Lower lobe of right lung (tissue), 2 donors: ENCODE measurements around the gene MTX1. TPM values are rescaled to one million over a fixed set of nuclear protein-coding genes. Genes with fewer than 3 reads are reported as not detected.
"Not testable (repeated sequence)": the region's sequence is repeated elsewhere in the genome, so short reads cannot be mapped to it uniquely, and the experiment has no call there.

ENCODE experiments used
- ATAC-seq, 2 donors: fragments of 200-7000 bp; cut with Tn5 transposase; one replicate each; pipeline ENCODE4 v1.9.1; 2020 to 2022; ENCODE audit warnings: mild to moderate bottlenecking in 2 of 2, moderate library complexity in 2 of 2
- DNase-seq: peaks from one replicate; pipeline ENCODE4 v3.0.0-alpha.2; 2020
- H3K27ac ChIP-seq: fragments of 200-600 bp; one replicate; pipeline ENCODE4 v1.8.0; 2022
- H3K27me3 ChIP-seq: fragments of 200-600 bp; one replicate; pipeline ENCODE4 v1.8.0; 2022; ENCODE audit warnings: low read depth
- H3K36me3 ChIP-seq: fragments of 200-600 bp; one replicate; pipeline ENCODE4 v1.8.0; 2022; ENCODE audit warnings: mild to moderate bottlenecking
- H3K4me1 ChIP-seq: fragments of 200-600 bp; one replicate; pipeline ENCODE4 v1.8.0; 2022
- H3K4me3 ChIP-seq: fragments of 200-600 bp; one replicate; pipeline ENCODE4 v1.8.0; 2022; ENCODE audit warnings: mild to moderate bottlenecking
- H3K9me3 ChIP-seq: fragments of 200-600 bp; one replicate; pipeline ENCODE4 v1.8.0; 2022
- CTCF ChIP-seq: fragments of 200-600 bp; IDR thresholded peaks from one replicate; pipeline ENCODE4 v1.8.0; 2022; ENCODE audit warnings: antibody characterized with exemption, mild to moderate bottlenecking
- intact Hi-C: fragments of 100-400 bp; cut with DNase I; formaldehyde crosslinking; loops from one replicate; pipeline ENCODE4 v1.11.0; 2022
- total RNA-seq: library from RNA; stranded (reverse); fragmentation: NEBNext Ultra II Directional; extraction: Animal tissue kit (Norgen Biotek cat#: 25700); gene quantifications from one replicate; pipeline ENCODE4 v1.2.1, GENCODE V29; 2021
- donor health status: DM: no; HTN: yes; CAD: no; lungs with severe emphysema.

MTX1 gene
- total RNA-seq, 1 donor from 2014 or later: 27.9 TPM

DNA sequence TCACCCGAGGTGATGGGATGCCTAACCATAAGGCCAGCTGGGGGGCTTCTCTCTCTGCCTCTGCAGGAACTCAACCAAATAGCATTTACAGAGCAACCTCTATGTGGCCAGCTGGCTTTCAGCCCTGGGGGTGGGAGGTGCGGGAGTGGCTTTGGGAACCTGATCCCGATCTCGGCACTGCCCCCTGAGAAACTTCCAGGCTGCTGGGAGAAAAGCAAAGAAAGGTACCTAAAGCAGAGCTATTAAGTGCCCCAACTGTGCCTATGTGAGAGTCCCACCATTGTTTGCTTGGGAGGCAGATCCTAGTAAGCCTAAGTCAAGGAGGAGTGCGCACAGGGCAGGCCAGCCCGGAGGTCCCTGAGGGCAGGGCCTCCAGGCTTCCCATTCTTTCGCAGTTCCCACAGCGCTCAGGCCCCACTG lies 42.4 kb upstream of the MTX1 start:
- peak overlapping the region; percentile 21 for H3K4me3 ChIP-seq
- intact Hi-C loops: loop anchor here (5.0 kb wide), 1 partner anchor 74 kb away; no protein-coding TSS in a partner anchor

GRCh38 chr1:155166471-155167165 lies 41.9 kb upstream of the MTX1 start:
- H3K9me3 ChIP-seq: no peaks in the 10 kb centered on the region
- DNase-seq (no peak), ATAC-seq (peak; percentile 22 to 58)
- no peak for TF ChIP-seq CTCF
- H3K27me3 ChIP-seq: no peaks in the 10 kb centered on the region
- intact Hi-C loops: loop anchor here (5.0 kb wide), 1 partner anchor 74 kb away; no protein-coding TSS in a partner anchor
- peak overlapping the region; percentile 76 for H3K27ac ChIP-seq
- peaks cover 23% of the 10 kb centered on the region for H3K36me3 ChIP-seq
- H3K4me3 ChIP-seq: peak overlapping the region; percentile 21
- peaks cover 25% of the 10 kb centered on the region for H3K4me1 ChIP-seq

More for the DNA sequence above, 42.4 kb upstream of the MTX1 start:
- no peaks in the 10 kb centered on the region for H3K27me3 ChIP-seq
- ATAC-seq (no peak), DNase-seq (no peak)
- H3K4me1 ChIP-seq: peaks cover 25% of the 10 kb centered on the region
- TF ChIP-seq CTCF: no peak
- H3K9me3 ChIP-seq: no peaks in the 10 kb centered on the region
- H3K36me3 ChIP-seq: peaks cover 23% of the 10 kb centered on the region
- H3K27ac ChIP-seq: peak overlapping the region; percentile 76

DNA sequence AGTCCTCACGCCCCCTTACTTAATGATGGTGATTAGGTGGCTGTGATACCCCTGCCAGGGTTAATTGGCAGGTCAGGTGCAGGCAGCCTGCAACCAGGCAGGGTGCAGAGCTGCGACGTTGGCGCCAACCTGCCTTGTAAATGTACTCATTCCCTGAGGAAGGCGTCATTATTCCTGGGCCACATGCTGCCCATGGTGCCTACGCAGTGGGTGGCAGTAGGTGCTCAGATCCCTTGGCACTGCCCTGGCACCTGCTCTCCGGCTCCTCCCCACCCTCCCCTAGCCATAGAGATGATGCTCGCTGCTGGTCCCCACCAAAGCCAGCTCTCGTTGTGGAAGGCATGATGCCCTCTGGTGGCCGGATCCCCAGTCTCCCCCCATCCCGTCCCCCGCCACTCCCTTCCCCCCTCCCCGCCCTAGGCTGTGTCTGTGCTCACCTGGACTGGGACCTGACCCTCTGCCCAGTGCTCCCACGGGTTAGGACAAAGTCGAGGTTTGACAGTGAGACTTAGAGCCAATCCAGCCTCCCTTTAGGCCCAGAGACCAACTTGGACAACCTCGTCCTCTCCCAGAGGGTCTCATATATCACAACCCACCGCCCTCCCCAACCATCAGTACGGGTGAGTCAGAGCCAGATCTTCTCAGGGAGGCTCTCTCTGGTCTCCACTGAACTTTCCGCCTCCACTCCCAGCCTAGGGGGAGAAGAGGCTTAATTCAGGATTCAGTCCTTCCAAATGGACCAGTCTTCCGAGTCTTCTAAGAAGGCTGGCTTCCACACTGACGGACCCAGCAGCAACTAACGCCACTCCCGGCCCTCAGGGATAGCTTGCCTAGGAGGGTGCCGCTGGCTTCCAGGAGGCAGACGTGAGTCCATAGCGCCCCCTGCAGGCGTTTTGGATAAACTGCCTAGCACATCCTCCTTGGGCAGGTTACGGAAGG lies 41.1 kb upstream of the MTX1 start:
- Histone ChIP-seq H3K27me3 (no peaks in the 10 kb centered on the region), H3K36me3 (peaks cover 23% of the 10 kb centered on the region), H3K4me1 (peaks cover 31% of the 10 kb centered on the region), H3K4me3 (peak overlapping the region; percentile 21), H3K27ac (peak overlapping the region; percentile 76), H3K9me3 (no peaks in the 10 kb centered on the region)
- DNase-seq (peak; percentile 92), ATAC-seq (peak; percentile 86 to 90)
- intact Hi-C loops: loop anchor here (5.0 kb wide), 1 partner anchor 75 kb away; no protein-coding TSS in a partner anchor
- TF ChIP-seq CTCF: peak; percentile 88

GRCh38 chr1:155168105-155168445 lies 40.4 kb upstream of the MTX1 start:
- H3K9me3 ChIP-seq, H3K4me3 ChIP-seq, H3K27ac ChIP-seq, ATAC-seq, DNase-seq, H3K27me3 ChIP-seq: not testable (repeated sequence)
- H3K4me1 ChIP-seq: peaks cover 33% of the 10 kb centered on the region
- peaks cover 23% of the 10 kb centered on the region for H3K36me3 ChIP-seq
- intact Hi-C loops: loop anchor here (5.0 kb wide), 1 partner anchor 76 kb away; no protein-coding TSS in a partner anchor

- Histone ChIP-seq H3K27ac (no peak overlapping the region), H3K9me3 (no peaks in the 10 kb centered on the region), H3K4me3 (no peak overlapping the region), H3K36me3 (peaks cover 23% of the 10 kb centered on the region), H3K4me1 (peaks cover 38% of the 10 kb centered on the region), H3K27me3 (no peaks in the 10 kb centered on the region)
- TF ChIP-seq CTCF: no peak
- intact Hi-C loops: loop anchor here (5.0 kb wide), 1 partner anchor 76 kb away; no protein-coding TSS in a partner anchor
- ATAC-seq (no peak), DNase-seq (no peak)
Observed at GRCh38 chr1:155168456-155169210, 39.9 kb upstream of the MTX1 start.
